H9 (cell line): ENCODE results near the gene MTRF1. TPM values are rescaled to one million over a fixed set of nuclear protein-coding genes. Genes with fewer than 3 reads are reported as not detected.

Experiments used
- DNase-seq: peaks from one replicate; pipeline ENCODE4 v3.0.0-alpha.2; 2017
- H2AFZ ChIP-seq: one replicate; pipeline ENCODE4 v1.6.1; 2013; ENCODE audit warnings: mild to moderate bottlenecking, low read length, control low read depth, moderate library complexity
- H2AK5ac ChIP-seq: 2 replicates; pipeline ENCODE4 v1.6.1; 2013; ENCODE audit warnings: low read length, control low read depth, mixed read lengths; ENCODE audit not compliant: insufficient read length
- H2BK120ac ChIP-seq: one replicate; pipeline ENCODE4 v1.6.1; 2013; ENCODE audit warnings: low read depth, mild to moderate bottlenecking, low read length, control low read depth, inconsistent platforms; ENCODE audit not compliant: poor library complexity, severe bottlenecking
- H2BK12ac ChIP-seq: 2 replicates; pipeline ENCODE4 v1.6.1; 2013; ENCODE audit warnings: low read length, control low read depth, mixed read lengths, low read depth; ENCODE audit not compliant: insufficient read length
- H2BK15ac ChIP-seq: 2 replicates; pipeline ENCODE4 v1.6.1; 2013; ENCODE audit warnings: low read depth, low read length, control low read depth
- H2BK20ac ChIP-seq: one replicate; pipeline ENCODE4 v1.6.1; 2013; ENCODE audit warnings: low read depth, mild to moderate bottlenecking, low read length, control low read depth, inconsistent platforms; ENCODE audit not compliant: poor library complexity, severe bottlenecking
- H2BK5ac ChIP-seq: 2 replicates; pipeline ENCODE4 v1.6.1; 2013; ENCODE audit warnings: low read length, control low read depth, mixed read lengths; ENCODE audit not compliant: insufficient read length
- H3K14ac ChIP-seq: 2 replicates; pipeline ENCODE4 v1.6.1; 2013; ENCODE audit warnings: low read length, control low read depth; ENCODE audit not compliant: insufficient read depth
- H3K18ac ChIP-seq: 2 replicates; pipeline ENCODE4 v1.6.1; 2013; ENCODE audit warnings: low read depth, mild to moderate bottlenecking, mixed read lengths, low read length, control low read depth; ENCODE audit not compliant: insufficient read length
- H3K23ac ChIP-seq: 2 replicates; pipeline ENCODE4 v1.6.1; 2013; ENCODE audit warnings: low read length, control low read depth, mixed read lengths, low read depth; ENCODE audit not compliant: insufficient read length
- H3K23me2 ChIP-seq: 2 replicates; pipeline ENCODE4 v1.6.1; 2013; ENCODE audit warnings: low read depth, mild to moderate bottlenecking, mixed read lengths, low read length, control low read depth; ENCODE audit not compliant: insufficient read length, poor library complexity, severe bottlenecking
- H3K27ac ChIP-seq: 2 replicates; pipeline ENCODE4 v1.5.1; 2013; ENCODE audit warnings: low read length, control low read depth, mixed read lengths, low read depth; ENCODE audit not compliant: insufficient read length
- H3K27me3 ChIP-seq: 2 replicates; pipeline ENCODE4 v1.6.1; 2013; ENCODE audit warnings: low read length, control low read depth, inconsistent platforms; ENCODE audit not compliant: insufficient read depth
- H3K4ac ChIP-seq: 2 replicates; pipeline ENCODE4 v1.6.1; 2013; ENCODE audit warnings: low read depth, mild to moderate bottlenecking, control low read depth, inconsistent platforms, low read length, moderate library complexity
- H3K4me1 ChIP-seq: 2 replicates; pipeline ENCODE4 v1.6.1; 2013; ENCODE audit warnings: low read length, control low read depth, inconsistent platforms; ENCODE audit not compliant: insufficient read depth
- H3K4me2 ChIP-seq: 2 replicates; pipeline ENCODE4 v1.6.1; 2013; ENCODE audit warnings: low read length, control low read depth, mixed read lengths; ENCODE audit not compliant: insufficient read length, insufficient read depth
- H3K56ac ChIP-seq: 2 replicates; pipeline ENCODE4 v1.6.1; 2013; ENCODE audit warnings: low read depth, mild to moderate bottlenecking, mixed read lengths, low read length, control low read depth; ENCODE audit not compliant: insufficient read length
- H3K79me1 ChIP-seq: 2 replicates; pipeline ENCODE4 v1.6.1; 2013; ENCODE audit warnings: low read depth, mild to moderate bottlenecking, moderate library complexity, low read length, control low read depth, inconsistent platforms; ENCODE audit not compliant: insufficient read depth, poor library complexity, severe bottlenecking
- H3K79me2 ChIP-seq: 2 replicates; pipeline ENCODE4 v1.6.1; 2013; ENCODE audit warnings: low read length, control low read depth, inconsistent platforms; ENCODE audit not compliant: insufficient read depth
- H3K9ac ChIP-seq: 2 replicates; pipeline ENCODE4 v1.6.1; 2013; ENCODE audit warnings: low read length, control low read depth, mixed read lengths; ENCODE audit not compliant: insufficient read length; ENCODE audit errors: extremely low read depth
- H3K9me3 ChIP-seq: one replicate; pipeline ENCODE4 v1.6.1; 2013; ENCODE audit warnings: low read depth, low read length, inconsistent platforms; ENCODE audit not compliant: control insufficient read depth
- H3T11ph ChIP-seq: one replicate; pipeline ENCODE4 v1.6.1; 2013; ENCODE audit warnings: mild to moderate bottlenecking, low read length, control low read depth, inconsistent platforms
- H4K20me1 ChIP-seq: one replicate; pipeline ENCODE4 v1.6.1; 2013; ENCODE audit not compliant: control insufficient read depth, insufficient read length, insufficient read depth
- H4K5ac ChIP-seq: 2 replicates; pipeline ENCODE4 v1.6.1; 2013; ENCODE audit warnings: low read depth, mild to moderate bottlenecking, mixed read lengths, low read length, control low read depth; ENCODE audit not compliant: insufficient read length
- H4K8ac ChIP-seq: replicated peaks from 2 replicates; pipeline ENCODE4 v1.6.1; 2013; ENCODE audit warnings: low read length, control low read depth, mixed read lengths, low read depth; ENCODE audit not compliant: insufficient read length
- H4K91ac ChIP-seq: 2 replicates; pipeline ENCODE4 v1.6.1; 2013; ENCODE audit warnings: low read depth, mild to moderate bottlenecking, moderate library complexity, mixed read lengths, low read length, control low read depth; ENCODE audit not compliant: insufficient read length
- H3K27ac Mint-ChIP-seq, 3 experiments: 2 replicates in 2 of 3; 3 replicates in 1 of 3; pipeline ENCODE4 v1.8.0; 2020 to 2021; ENCODE audit warnings: mixed read lengths in 3 of 3, mild to moderate bottlenecking in 1 of 3, moderate library complexity in 1 of 3
- H3K27me3 Mint-ChIP-seq: 2 replicates; pipeline ENCODE4 v1.8.0; 2021; ENCODE audit warnings: low read depth, mild to moderate bottlenecking, moderate library complexity, mixed read lengths
- H3K36me3 Mint-ChIP-seq, 3 experiments: 2 replicates in 2 of 3; 3 replicates in 1 of 3; pipeline ENCODE4 v1.8.0; 2020 to 2021; ENCODE audit warnings: low read depth in 3 of 3, mixed read lengths in 3 of 3; ENCODE audit not compliant: insufficient read depth in 1 of 3
- H3K4me1 Mint-ChIP-seq, 2 experiments: 2 replicates each; pipeline ENCODE4 v1.8.0; 2020; ENCODE audit warnings: mixed read lengths in 2 of 2
- H3K4me3 Mint-ChIP-seq, 2 experiments: 2 replicates in 1 of 2; 3 replicates in 1 of 2; pipeline ENCODE4 v1.8.0; 2020 to 2021; ENCODE audit warnings: mild to moderate bottlenecking in 2 of 2, mixed read lengths in 2 of 2, moderate library complexity in 1 of 2
- H3K9me3 Mint-ChIP-seq, 2 experiments: 2 replicates in 1 of 2; 3 replicates in 1 of 2; pipeline ENCODE4 v1.8.0; 2020; ENCODE audit warnings: mild to moderate bottlenecking in 2 of 2, mixed read lengths in 2 of 2, moderate library complexity in 1 of 2
- total RNA-seq: library from RNA; stranded (reverse); gene quantifications from 2 replicates; pipeline ENCODE4 v1.2.1, GENCODE V29; 2021
- TF ChIP-seq, protein P1 (sequence below): fragments of 200-600 bp; sonication (generic); conservative IDR thresholded peaks from 3 replicates; pipeline ENCODE4 v1.8.0; 2021; ENCODE audit warnings: antibody characterized with exemption, mild to moderate bottlenecking

Gene MTRF1
- total RNA-seq, 1 experiment from 2014 or later: 16.2 TPM

GRCh38 chr13:41250993-41251392 lies 12.4 kb downstream of the MTRF1 start:
- Histone ChIP-seq H3K23ac (no peak overlapping the region), H3K79me1 (no peaks in the 10 kb centered on the region), H4K8ac (no peak overlapping the region), H3K9ac (no peak overlapping the region), H3K4me2 (no peak overlapping the region), H4K5ac (no peak overlapping the region), H2AK5ac (no peak overlapping the region), H3K18ac (no peak overlapping the region), H3K14ac (no peak overlapping the region), H3K27ac (no peak overlapping the region), H4K91ac (no peak overlapping the region), H3K23me2 (no peaks in the 10 kb centered on the region), H3K4ac (no peak overlapping the region), H2AFZ (no peak overlapping the region), H3T11ph (no peak overlapping the region), H2BK20ac (no peak overlapping the region), H3K56ac (no peak overlapping the region), H3K9me3 (no peaks in the 10 kb centered on the region), H3K27me3 (no peaks in the 10 kb centered on the region), H2BK12ac (no peak overlapping the region), H3K79me2 (no peaks in the 10 kb centered on the region), H3K4me1 (no peaks in the 10 kb centered on the region), H2BK120ac (no peak overlapping the region), H2BK15ac (no peak overlapping the region), H4K20me1 (no peaks in the 10 kb centered on the region), H2BK5ac (no peak overlapping the region)
- Mint-ChIP-seq H3K4me3 (no peak overlapping the region), H3K27me3 (no peaks in the 10 kb centered on the region), H3K36me3 (peaks cover 14 to 51% (median 47%) of the 10 kb centered on the region in 3 experiments; a peak in 6 of 7 replicates), H3K27ac (no peak overlapping the region), H3K4me1 (no peaks in the 10 kb centered on the region), H3K9me3 (no peaks in the 10 kb centered on the region)
- TF ChIP-seq, protein P1, sequence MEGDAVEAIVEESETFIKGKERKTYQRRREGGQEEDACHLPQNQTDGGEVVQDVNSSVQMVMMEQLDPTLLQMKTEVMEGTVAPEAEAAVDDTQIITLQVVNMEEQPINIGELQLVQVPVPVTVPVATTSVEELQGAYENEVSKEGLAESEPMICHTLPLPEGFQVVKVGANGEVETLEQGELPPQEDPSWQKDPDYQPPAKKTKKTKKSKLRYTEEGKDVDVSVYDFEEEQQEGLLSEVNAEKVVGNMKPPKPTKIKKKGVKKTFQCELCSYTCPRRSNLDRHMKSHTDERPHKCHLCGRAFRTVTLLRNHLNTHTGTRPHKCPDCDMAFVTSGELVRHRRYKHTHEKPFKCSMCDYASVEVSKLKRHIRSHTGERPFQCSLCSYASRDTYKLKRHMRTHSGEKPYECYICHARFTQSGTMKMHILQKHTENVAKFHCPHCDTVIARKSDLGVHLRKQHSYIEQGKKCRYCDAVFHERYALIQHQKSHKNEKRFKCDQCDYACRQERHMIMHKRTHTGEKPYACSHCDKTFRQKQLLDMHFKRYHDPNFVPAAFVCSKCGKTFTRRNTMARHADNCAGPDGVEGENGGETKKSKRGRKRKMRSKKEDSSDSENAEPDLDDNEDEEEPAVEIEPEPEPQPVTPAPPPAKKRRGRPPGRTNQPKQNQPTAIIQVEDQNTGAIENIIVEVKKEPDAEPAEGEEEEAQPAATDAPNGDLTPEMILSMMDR: no peak
- DNase-seq: no peak
